ENCODE results near the gene PIGO. TPM values are rescaled to one million over a fixed set of nuclear protein-coding genes. Genes with fewer than 3 reads are reported as not detected.

The PIGO gene
- total and polyA plus RNA-seq, 4 donors = 13.8 to 38.1 (median 20.2) TPM

DNA sequence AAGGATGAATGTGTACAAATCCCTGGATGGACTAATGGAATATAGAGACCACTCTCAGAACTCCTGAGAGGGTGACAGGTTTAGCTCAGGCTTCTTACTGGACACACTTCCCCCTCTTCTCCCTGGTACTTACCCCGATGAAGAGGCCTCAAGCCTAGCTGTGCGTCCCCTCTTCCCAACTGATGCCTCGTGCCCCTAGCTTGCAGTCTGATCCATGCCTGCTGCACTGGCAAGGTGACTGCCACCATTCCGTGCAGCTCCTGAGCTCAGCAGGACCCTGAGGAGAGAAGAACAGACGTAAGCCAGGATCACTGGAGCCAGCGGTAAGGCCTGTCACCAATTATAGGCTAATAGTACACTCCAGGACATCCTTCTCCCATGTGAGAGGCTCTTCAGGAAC, 12.1 kb upstream of the PIGO start:
- no peak for DNase-seq
- Histone ChIP-seq H3K9me3 (ENCODE audit: control insufficient read depth in 4 of 4, insufficient read depth in 3 of 4, low read length in 3 of 4) (no peaks in the 10 kb centered on the region), H3K9ac (ENCODE audit: insufficient read depth in 1 of 2, low read length in 2 of 2) (no peak overlapping the region), H3K36me3 (ENCODE audit: control insufficient read depth in 4 of 4, insufficient read depth in 4 of 4, low read length in 4 of 4) (peaks cover 10 to 34% (median 18%) of the 10 kb centered on the region in 4 donors), H3K4me3 (no peak overlapping the region), H3K27me3 (ENCODE audit: control insufficient read depth in 3 of 3, insufficient read depth in 3 of 3, low read length in 2 of 3) (no peaks in the 10 kb centered on the region), H3K4me1 (ENCODE audit: control insufficient read depth in 5 of 5, insufficient read depth in 5 of 5, low read length in 5 of 5) (peaks cover 6 to 29% (median 14%) of the 10 kb centered on the region in 5 donors), H3K27ac (ENCODE audit: low read depth in 1 of 2, low read length in 1 of 2) (no peak overlapping the region)
- WGBS, 2 donors = 90 to 93% methylated on average over 6 of the region's 6 CpGs
- no peak for ATAC-seq (ENCODE audit: insufficient read depth, low FRiP score)
- TF ChIP-seq, protein P1, sequence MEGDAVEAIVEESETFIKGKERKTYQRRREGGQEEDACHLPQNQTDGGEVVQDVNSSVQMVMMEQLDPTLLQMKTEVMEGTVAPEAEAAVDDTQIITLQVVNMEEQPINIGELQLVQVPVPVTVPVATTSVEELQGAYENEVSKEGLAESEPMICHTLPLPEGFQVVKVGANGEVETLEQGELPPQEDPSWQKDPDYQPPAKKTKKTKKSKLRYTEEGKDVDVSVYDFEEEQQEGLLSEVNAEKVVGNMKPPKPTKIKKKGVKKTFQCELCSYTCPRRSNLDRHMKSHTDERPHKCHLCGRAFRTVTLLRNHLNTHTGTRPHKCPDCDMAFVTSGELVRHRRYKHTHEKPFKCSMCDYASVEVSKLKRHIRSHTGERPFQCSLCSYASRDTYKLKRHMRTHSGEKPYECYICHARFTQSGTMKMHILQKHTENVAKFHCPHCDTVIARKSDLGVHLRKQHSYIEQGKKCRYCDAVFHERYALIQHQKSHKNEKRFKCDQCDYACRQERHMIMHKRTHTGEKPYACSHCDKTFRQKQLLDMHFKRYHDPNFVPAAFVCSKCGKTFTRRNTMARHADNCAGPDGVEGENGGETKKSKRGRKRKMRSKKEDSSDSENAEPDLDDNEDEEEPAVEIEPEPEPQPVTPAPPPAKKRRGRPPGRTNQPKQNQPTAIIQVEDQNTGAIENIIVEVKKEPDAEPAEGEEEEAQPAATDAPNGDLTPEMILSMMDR (IDR thresholded peaks at IDR 0.05; ENCODE audit: control extremely low read depth, extremely low read depth) = no peak

DNA sequence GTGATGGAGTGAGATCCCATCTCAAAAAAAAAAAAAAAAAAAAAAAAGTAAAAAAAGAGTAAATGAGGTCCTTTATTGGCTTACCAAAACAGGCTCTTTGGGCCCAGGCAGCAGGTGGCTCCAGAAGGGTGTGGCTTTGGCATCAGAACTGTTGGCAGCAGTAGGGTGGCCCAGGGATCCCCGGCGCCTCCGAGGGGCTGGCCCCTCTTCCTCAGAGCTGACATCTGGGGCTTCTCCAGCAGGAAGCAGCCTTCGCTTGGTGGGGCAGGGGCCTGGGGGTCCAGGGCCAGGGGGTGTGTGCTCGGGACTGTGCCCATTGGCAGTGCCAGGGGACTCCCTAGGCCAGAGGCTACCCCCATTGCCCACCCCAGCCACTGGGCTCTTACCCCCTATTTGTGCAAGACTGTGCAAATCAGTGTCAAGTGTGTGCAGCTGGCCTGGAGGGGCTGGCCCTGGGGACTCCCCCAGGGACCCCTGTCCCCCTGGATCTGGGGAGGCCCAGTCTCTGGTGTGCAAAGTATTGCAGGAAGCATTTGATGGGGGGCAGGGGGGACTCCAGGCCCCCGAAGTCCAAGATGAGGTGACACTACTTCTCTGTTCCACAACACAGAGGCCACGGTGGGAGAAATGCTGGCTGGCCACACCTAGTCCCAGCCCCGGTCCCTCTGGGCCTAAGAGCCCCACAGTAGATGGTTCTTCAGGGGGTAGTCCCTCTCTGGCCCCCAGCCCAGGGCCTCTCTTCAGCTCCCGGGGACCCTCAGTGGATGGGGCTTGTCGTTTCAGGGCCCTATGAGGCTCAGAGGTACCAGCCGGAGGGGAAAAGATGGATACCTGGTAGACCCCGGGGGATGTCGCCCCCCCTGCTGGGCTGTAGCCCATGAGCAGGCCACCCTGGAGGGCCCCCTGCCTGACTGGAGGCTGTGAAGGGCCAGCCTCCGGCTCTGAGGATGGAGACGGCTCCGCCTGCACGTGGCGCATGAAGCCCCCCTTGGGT, 11.2 kb upstream of the PIGO start:
- Histone ChIP-seq H3K9me3 (ENCODE audit: control insufficient read depth in 4 of 4, insufficient read depth in 3 of 4, low read length in 3 of 4) (no peaks in the 10 kb centered on the region), H3K4me1 (ENCODE audit: control insufficient read depth in 5 of 5, insufficient read depth in 5 of 5, low read length in 5 of 5) (peaks cover 6 to 32% (median 17%) of the 10 kb centered on the region in 5 donors), H3K4me3 (no peak overlapping the region), H3K36me3 (ENCODE audit: control insufficient read depth in 4 of 4, insufficient read depth in 4 of 4, low read length in 4 of 4) (peaks cover 13 to 34% (median 18%) of the 10 kb centered on the region in 4 donors), H3K9ac (ENCODE audit: insufficient read depth in 1 of 2, low read length in 2 of 2) (no peak overlapping the region), H3K27me3 (ENCODE audit: control insufficient read depth in 3 of 3, insufficient read depth in 3 of 3, low read length in 2 of 3) (no peaks in the 10 kb centered on the region), H3K27ac (ENCODE audit: low read depth in 1 of 2, low read length in 1 of 2) (no peak overlapping the region)
- no peak for ATAC-seq (ENCODE audit: insufficient read depth, low FRiP score)
- TF ChIP-seq, protein P1 (IDR thresholded peaks at IDR 0.05; ENCODE audit: control extremely low read depth, extremely low read depth) = no peak
- no peak for DNase-seq
- 85 to 86% methylated on average over 18 of the region's 18 CpGs for WGBS, 2 donors

DNA sequence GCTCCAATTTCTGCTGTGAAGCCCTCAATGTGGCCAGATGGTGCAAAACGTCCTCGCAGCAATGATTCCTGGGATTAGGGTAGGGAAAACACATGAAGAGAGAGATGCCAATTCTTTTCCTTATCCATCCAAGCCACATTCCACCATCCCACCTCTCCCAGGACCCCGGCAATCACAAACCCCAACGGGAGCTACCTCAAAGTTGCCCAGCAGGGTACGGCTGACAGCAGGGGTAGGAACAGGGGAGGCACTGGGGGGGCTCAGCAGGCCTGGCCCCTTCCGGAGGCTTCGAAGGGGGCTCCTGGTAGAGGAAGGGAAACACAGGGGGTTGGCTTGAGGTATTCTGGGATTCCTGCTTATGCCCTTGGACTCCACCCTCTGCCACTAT, 9.9 kb upstream of the PIGO start:
- ATAC-seq (ENCODE audit: insufficient read depth, low FRiP score) (no peak), DNase-seq (no peak)
- WGBS, 2 donors = 91% methylated on average over 7 of the region's 7 CpGs
- H3K4me3 ChIP-seq = no peak overlapping the region
- no peaks in the 10 kb centered on the region for H3K27me3 ChIP-seq (ENCODE audit: control insufficient read depth in 3 of 3, insufficient read depth in 3 of 3, low read length in 2 of 3)
- no peaks in the 10 kb centered on the region for H3K9me3 ChIP-seq (ENCODE audit: control insufficient read depth in 4 of 4, insufficient read depth in 3 of 4, low read length in 3 of 4)
- peaks cover 4 to 30% (median 21%) of the 10 kb centered on the region in 5 donors for H3K4me1 ChIP-seq (ENCODE audit: control insufficient read depth in 5 of 5, insufficient read depth in 5 of 5, low read length in 5 of 5)
- no peak overlapping the region for H3K9ac ChIP-seq (ENCODE audit: insufficient read depth in 1 of 2, low read length in 2 of 2)
- TF ChIP-seq, protein P1 (IDR thresholded peaks at IDR 0.05; ENCODE audit: control extremely low read depth, extremely low read depth) = no peak
- no peak overlapping the region for H3K27ac ChIP-seq (ENCODE audit: low read depth in 1 of 2, low read length in 1 of 2)
- peaks cover 13 to 34% (median 19%) of the 10 kb centered on the region in 4 donors for H3K36me3 ChIP-seq (ENCODE audit: control insufficient read depth in 4 of 4, insufficient read depth in 4 of 4, low read length in 4 of 4)
